Psoas muscle (tissue), 8 donors: ENCODE measurements around the gene APOO. TPM values are rescaled to one million over a fixed set of nuclear protein-coding genes. Genes with fewer than 3 reads are reported as not detected.

Experiments used
- ATAC-seq, 4 donors: fragments of 200-7000 bp; cut with Tn5 transposase; one replicate each; pipeline ENCODE4 v1.9.1; 2020; ENCODE audit warnings: moderate library complexity in 3 of 4, mild to moderate bottlenecking in 2 of 4
- DNase-seq, 2 donors: peaks; one replicate each; pipeline ENCODE4 v3.0.0-alpha.2; 2020
- H3K27ac ChIP-seq: fragments of 200-600 bp; one replicate; pipeline ENCODE4 v1.8.0; 2022
- H3K27me3 ChIP-seq, 3 donors: fragments of 200-600 bp in 1 of 3; one replicate each; pipeline versions ENCODE4 v1.6.1 to v1.8.0; 2013 to 2022; ENCODE audit warnings: low read length in 2 of 3, mild to moderate bottlenecking in 2 of 3, moderate library complexity in 1 of 3; ENCODE audit not compliant: insufficient read depth in 3 of 3
- H3K36me3 ChIP-seq, 2 donors: fragments of 200-600 bp in 1 of 2; one replicate each; pipeline versions ENCODE4 v1.6.1 to v1.8.0; 2013 to 2022; ENCODE audit warnings: low read depth in 1 of 2, mild to moderate bottlenecking in 1 of 2, moderate library complexity in 1 of 2; ENCODE audit not compliant: insufficient read depth in 1 of 2
- H3K4me1 ChIP-seq: fragments of 200-600 bp; one replicate; pipeline ENCODE4 v1.8.0; 2022
- H3K4me3 ChIP-seq: fragments of 200-600 bp; one replicate; pipeline ENCODE4 v1.8.0; 2022; ENCODE audit warnings: mild to moderate bottlenecking
- H3K9me3 ChIP-seq: fragments of 200-600 bp; one replicate; pipeline ENCODE4 v1.8.0; 2022
- WGBS, 3 donors: extraction: QIAGEN DNeasy Blood & Tissue Kit; methylation state at CpG; one replicate each; pipeline versions ENCODE4 v1.1.6 to v1.1.7; 2013; 5-methylcytosine and 5-hydroxymethylcytosine counted together
- intact Hi-C, 2 donors: fragments of 100-400 bp; cut with DNase I; formaldehyde crosslinking; loops; one replicate each; pipeline versions ENCODE4 v1.11.0 to v1.14.2; 2022
- polyA plus RNA-seq, 3 donors: library from polyadenylated mRNA; stranded (reverse); fragments of 200-250 nt; gene quantifications; one replicate each; pipeline ENCODE4 v1.2.3, GENCODE V29; 2013
- total RNA-seq, 4 donors: library from RNA; stranded (reverse); fragmentation: NEBNext Ultra II Directional in 2 of 4; extraction: Animal tissue kit (Norgen Biotek cat#: 25700) in 2 of 4; gene quantifications; one replicate each; pipeline versions ENCODE4 v1.2.1 to v1.2.4, GENCODE V29; 2021 to 2023
- TF ChIP-seq, protein P1 (sequence below): fragments of 200-600 bp; IDR thresholded peaks from one replicate; pipeline ENCODE4 v1.8.0; 2022; ENCODE audit warnings: antibody characterized with exemption
- donor health status: healthy with polysubstance abuse.
- donor health status: DM: no; HTN: no; CAD: no; lungs with moderate emphysema.
- donor health status: Bipolar disorder and iron deficiency.
- donor health status: healthy.
- donor health status: DM: yes; HTN: yes; CAD: no.
- donor health status: DM: no; HTN: no; CAD: no.
- donor health status: DM: no; HTN: no; CAD: no.
- donor health status: DM: yes; HTN: yes; CAD: no.

Gene APOO
- total and polyA plus RNA-seq, 7 donors = 29.7 to 78.5 (median 54.7) TPM

DNA sequence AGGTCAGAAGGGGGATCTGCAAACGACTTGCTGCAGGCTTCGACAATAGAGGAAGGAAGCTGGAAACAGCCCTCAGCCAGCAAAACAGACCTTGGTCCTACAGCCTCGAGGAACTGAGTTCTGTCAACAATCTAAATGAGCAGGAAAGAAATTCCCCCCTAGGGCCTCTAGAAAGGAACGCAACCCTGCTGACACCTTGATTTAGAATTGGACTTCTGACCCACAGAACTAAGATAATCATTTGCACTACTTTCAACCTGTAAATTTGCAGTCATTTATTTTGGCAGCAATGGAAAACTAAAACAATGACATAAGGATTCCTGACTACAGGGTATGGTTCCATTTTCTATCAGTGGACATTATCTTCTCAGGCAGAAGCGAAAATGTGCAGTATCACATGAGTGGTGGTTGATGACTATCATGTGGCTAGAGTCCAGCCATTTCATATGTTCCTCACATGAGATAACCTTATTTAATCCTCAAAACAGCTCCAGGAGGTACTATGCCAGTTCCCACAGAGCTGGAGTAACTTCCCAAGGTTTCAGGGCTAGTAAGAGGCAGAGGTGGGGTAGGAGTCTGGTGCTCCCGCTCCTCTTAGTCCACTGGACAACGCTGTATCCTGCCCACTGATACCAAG is 63.1 kb downstream of the APOO start:
- ATAC-seq = no peak
- no peak for DNase-seq
- Histone ChIP-seq H3K4me1 (no peaks in the 10 kb centered on the region), H3K36me3 (no peaks in the 10 kb centered on the region), H3K27me3 (no peaks in the 10 kb centered on the region), H3K9me3 (no peaks in the 10 kb centered on the region), H3K4me3 (no peak overlapping the region), H3K27ac (no peak overlapping the region)
- 59 to 64% (median 61%) methylated on average over 7 of the region's 7 CpGs for WGBS, 3 donors
- intact Hi-C loops = no loop called here
- TF ChIP-seq, protein P1, sequence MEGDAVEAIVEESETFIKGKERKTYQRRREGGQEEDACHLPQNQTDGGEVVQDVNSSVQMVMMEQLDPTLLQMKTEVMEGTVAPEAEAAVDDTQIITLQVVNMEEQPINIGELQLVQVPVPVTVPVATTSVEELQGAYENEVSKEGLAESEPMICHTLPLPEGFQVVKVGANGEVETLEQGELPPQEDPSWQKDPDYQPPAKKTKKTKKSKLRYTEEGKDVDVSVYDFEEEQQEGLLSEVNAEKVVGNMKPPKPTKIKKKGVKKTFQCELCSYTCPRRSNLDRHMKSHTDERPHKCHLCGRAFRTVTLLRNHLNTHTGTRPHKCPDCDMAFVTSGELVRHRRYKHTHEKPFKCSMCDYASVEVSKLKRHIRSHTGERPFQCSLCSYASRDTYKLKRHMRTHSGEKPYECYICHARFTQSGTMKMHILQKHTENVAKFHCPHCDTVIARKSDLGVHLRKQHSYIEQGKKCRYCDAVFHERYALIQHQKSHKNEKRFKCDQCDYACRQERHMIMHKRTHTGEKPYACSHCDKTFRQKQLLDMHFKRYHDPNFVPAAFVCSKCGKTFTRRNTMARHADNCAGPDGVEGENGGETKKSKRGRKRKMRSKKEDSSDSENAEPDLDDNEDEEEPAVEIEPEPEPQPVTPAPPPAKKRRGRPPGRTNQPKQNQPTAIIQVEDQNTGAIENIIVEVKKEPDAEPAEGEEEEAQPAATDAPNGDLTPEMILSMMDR = no peak

DNA sequence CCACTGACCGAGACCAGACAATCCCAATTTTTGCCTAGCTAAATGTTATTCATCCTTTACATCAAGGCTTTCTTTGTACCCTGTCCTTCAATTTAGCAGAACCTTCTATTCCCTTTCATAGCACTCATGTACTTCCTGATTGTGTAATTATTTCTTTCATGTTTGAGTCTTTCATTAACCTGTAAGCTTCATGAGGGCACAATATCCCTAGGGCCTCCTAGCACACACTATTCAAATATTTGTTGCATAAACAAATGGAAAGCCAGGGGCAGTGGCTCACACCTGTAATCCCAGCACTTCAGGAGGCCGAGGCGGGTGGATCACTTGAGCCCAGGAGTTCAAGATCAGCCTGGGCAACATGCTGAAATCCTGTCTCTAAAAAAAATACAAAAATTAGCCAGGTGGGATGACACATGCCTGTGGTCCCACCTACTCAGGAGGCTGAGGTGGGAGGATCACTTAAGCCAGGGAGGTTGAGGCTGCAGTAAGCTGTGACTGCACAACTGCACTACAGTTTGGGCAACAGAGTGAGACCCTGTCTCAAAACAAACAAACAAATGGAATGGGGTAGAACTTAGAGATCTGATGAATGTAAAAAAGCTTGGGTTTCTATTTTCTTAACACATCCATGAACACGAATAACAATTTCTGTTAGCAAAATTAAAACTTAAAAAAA is 65.8 kb downstream of the APOO start:
- intact Hi-C loops = no loop called here
- Histone ChIP-seq H3K4me3 (no peak overlapping the region), H3K9me3 (no peaks in the 10 kb centered on the region), H3K27ac (no peak overlapping the region), H3K36me3 (no peaks in the 10 kb centered on the region), H3K27me3 (no peaks in the 10 kb centered on the region), H3K4me1 (no peaks in the 10 kb centered on the region)
- TF ChIP-seq, protein P1 = no peak
- ATAC-seq = no peak
- no peak for DNase-seq
- WGBS, 3 donors = 88 to 100% (median 94%) methylated on average over 4 of the region's 4 CpGs

- WGBS, 3 donors = 56 to 71% (median 70%) methylated on average over 3 of the region's 3 CpGs
- no peaks in the 10 kb centered on the region for H3K9me3 ChIP-seq
- no peaks in the 10 kb centered on the region for H3K27me3 ChIP-seq
- H3K36me3 ChIP-seq = no peaks in the 10 kb centered on the region
- intact Hi-C loops = no loop called here
- H3K4me3 ChIP-seq = no peak overlapping the region
- ATAC-seq = no peak
- no peak for DNase-seq
- TF ChIP-seq, protein P1 = no peak
- no peak overlapping the region for H3K27ac ChIP-seq
- H3K4me1 ChIP-seq = no peaks in the 10 kb centered on the region
Observed at GRCh38 chrX:23840674-23841073, 67.1 kb downstream of the APOO start.

DNA sequence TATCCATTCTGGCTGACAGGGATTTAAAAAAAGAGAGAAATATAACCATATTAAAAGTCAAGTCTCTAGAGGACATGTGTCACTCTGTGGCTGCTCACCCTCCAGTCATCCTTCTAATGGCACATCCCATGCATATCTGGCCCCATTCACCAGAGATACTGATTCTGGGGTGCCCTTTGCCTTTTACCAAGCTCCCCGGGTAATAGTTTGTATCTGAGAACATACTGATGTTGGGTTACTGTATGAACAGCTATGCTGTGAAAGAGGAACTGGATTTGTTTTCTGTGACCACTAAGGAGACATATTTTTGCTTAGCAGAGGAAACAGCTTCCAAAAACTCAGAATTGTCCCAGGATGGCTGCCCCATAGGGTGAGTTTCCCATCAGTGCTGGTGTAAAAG is 68.8 kb downstream of the APOO start:
- no peaks in the 10 kb centered on the region for H3K4me1 ChIP-seq
- no peak overlapping the region for H3K4me3 ChIP-seq
- H3K27me3 ChIP-seq = no peaks in the 10 kb centered on the region
- intact Hi-C loops = no loop called here
- 76 to 83% (median 81%) methylated on average over 1 of the region's 1 CpG for WGBS, 3 donors
- no peaks in the 10 kb centered on the region for H3K36me3 ChIP-seq
- no peak overlapping the region for H3K27ac ChIP-seq
- DNase-seq (no peak), ATAC-seq (no peak)
- H3K9me3 ChIP-seq = no peaks in the 10 kb centered on the region
- TF ChIP-seq, protein P1 = no peak
